ENCODE data around the gene SHKBP1.

Gene SHKBP1

DNA sequence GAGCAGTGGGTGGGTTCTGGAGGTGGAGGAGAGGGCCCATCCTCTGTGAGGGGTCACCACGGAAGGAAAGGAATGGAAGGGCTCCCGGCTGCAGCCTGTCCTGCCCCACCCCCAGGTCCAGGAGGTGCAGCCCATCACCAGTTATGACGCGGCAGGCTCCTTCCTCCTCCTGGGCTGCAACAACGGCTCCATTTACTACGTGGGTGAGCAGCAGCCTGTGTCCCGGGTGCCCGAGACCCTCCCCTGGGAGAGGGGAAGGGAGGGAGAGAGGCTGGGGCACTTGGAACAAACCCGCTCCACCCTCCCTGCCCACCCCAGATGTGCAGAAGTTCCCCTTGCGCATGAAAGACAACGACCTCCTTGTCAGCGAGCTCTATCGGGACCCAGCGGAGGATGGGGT is 6.6 kb downstream of the SHKBP1 start:
- Histone ChIP-seq H3K4me3 (ENCODE audit: low read depth, low read length) (no peak overlapping the region), H3K9me3 (ENCODE audit: control insufficient read depth, insufficient read depth, low read depth, low read length) (no peaks in the 10 kb centered on the region), H3K36me3 (ENCODE audit: control insufficient read depth in 2 of 2, insufficient read depth in 1 of 2, low read length in 2 of 2) (peaks cover 61 to 88% of the 10 kb centered on the region in 2 experiments), H3K4me1 (ENCODE audit: control insufficient read depth, insufficient read depth, low read length) (no peaks in the 10 kb centered on the region; the same call in 1 of the 2 replicates), H3K27ac (ENCODE audit: extremely low read depth, low read depth, low read length) (0 out of 2 replicates have a peak overlapping the region, but pooled peaks have one; percentile 11)
- POLR2A ChIA-PET, result interaction anchor here (1.7 kb wide), 1 partner anchor 13 kb away, joined by 7 read pairs; no protein-coding TSS in a partner anchor
- CTCF ChIA-PET, result interaction anchor here (0.9 to 1.4 kb wide), 2 partner anchors 13 to 19 kb away, joined by 4 to 7 read pairs; no protein-coding TSS in a partner anchor
- TF ChIP-seq SP7 (tag by site-specific recombination; IDR thresholded peaks at IDR 0.05) (no peak), ZNF324 (tag by site-specific recombination; IDR thresholded peaks at IDR 0.05) (no peak), ZNF311 (tag by site-specific recombination; IDR thresholded peaks at IDR 0.05; ENCODE audit: borderline replicate concordance) (no peak), PRDM1 (tag by site-specific recombination; IDR thresholded peaks at IDR 0.05) (no peak), SCRT2 (tag by site-specific recombination; IDR thresholded peaks at IDR 0.05) (no peak), KLF17 (tag by site-specific recombination; IDR thresholded peaks at IDR 0.05) (no peak), ZFP3 (tag by site-specific recombination; IDR thresholded peaks at IDR 0.05; ENCODE audit: low read depth) (no peak), ZNF654 (tag by site-specific recombination; IDR thresholded peaks at IDR 0.05; ENCODE audit: low read depth) (no peak), ZNF621 (tag by site-specific recombination; IDR thresholded peaks at IDR 0.05) (no peak), ZFHX2 (tag by site-specific recombination; conservative IDR thresholded peaks at IDR 0.05) (no peak), ZNF510 (tag by site-specific recombination; IDR thresholded peaks at IDR 0.05; ENCODE audit: insufficient replicate concordance) (no peak), ZNF121 (tag by site-specific recombination; IDR thresholded peaks at IDR 0.05) (no peak), KLF9 (tag by site-specific recombination; IDR thresholded peaks at IDR 0.05; ENCODE audit: low read depth) (no peak), ZNF704 (tag by site-specific recombination; IDR thresholded peaks at IDR 0.05) (no peak), ZNF433 (tag by site-specific recombination; IDR thresholded peaks at IDR 0.05; ENCODE audit: low read depth) (no peak), ZNF174 (tag by site-specific recombination; IDR thresholded peaks at IDR 0.05) (no peak), ZNF169 (tag by site-specific recombination; IDR thresholded peaks at IDR 0.05) (no peak)
- TF ChIP-seq, protein P1, sequence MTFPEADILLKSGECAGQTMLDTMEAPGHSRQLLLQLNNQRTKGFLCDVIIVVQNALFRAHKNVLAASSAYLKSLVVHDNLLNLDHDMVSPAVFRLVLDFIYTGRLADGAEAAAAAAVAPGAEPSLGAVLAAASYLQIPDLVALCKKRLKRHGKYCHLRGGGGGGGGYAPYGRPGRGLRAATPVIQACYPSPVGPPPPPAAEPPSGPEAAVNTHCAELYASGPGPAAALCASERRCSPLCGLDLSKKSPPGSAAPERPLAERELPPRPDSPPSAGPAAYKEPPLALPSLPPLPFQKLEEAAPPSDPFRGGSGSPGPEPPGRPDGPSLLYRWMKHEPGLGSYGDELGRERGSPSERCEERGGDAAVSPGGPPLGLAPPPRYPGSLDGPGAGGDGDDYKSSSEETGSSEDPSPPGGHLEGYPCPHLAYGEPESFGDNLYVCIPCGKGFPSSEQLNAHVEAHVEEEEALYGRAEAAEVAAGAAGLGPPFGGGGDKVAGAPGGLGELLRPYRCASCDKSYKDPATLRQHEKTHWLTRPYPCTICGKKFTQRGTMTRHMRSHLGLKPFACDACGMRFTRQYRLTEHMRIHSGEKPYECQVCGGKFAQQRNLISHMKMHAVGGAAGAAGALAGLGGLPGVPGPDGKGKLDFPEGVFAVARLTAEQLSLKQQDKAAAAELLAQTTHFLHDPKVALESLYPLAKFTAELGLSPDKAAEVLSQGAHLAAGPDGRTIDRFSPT (tag by site-specific recombination; IDR thresholded peaks at IDR 0.05), result no peak
- TF ChIP-seq, protein P2, sequence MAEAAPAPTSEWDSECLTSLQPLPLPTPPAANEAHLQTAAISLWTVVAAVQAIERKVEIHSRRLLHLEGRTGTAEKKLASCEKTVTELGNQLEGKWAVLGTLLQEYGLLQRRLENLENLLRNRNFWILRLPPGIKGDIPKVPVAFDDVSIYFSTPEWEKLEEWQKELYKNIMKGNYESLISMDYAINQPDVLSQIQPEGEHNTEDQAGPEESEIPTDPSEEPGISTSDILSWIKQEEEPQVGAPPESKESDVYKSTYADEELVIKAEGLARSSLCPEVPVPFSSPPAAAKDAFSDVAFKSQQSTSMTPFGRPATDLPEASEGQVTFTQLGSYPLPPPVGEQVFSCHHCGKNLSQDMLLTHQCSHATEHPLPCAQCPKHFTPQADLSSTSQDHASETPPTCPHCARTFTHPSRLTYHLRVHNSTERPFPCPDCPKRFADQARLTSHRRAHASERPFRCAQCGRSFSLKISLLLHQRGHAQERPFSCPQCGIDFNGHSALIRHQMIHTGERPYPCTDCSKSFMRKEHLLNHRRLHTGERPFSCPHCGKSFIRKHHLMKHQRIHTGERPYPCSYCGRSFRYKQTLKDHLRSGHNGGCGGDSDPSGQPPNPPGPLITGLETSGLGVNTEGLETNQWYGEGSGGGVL (tag by site-specific recombination; IDR thresholded peaks at IDR 0.05), result no peak
- TF ChIP-seq, protein P3, sequence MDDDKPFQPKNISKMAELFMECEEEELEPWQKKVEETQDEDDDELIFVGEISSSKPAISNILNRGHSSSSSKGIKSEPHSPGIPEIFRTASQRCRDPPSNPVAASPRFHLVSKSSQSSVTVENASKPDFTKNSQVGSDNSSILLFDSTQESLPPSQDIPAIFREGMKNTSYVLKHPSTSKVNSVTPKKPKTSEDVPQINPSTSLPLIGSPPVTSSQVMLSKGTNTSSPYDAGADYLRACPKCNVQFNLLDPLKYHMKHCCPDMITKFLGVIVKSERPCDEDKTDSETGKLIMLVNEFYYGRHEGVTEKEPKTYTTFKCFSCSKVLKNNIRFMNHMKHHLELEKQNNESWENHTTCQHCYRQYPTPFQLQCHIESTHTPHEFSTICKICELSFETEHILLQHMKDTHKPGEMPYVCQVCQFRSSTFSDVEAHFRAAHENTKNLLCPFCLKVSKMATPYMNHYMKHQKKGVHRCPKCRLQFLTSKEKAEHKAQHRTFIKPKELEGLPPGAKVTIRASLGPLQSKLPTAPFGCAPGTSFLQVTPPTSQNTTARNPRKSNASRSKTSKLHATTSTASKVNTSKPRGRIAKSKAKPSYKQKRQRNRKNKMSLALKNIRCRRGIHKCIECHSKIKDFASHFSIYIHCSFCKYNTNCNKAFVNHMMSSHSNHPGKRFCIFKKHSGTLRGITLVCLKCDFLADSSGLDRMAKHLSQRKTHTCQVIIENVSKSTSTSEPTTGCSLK (tag by site-specific recombination; IDR thresholded peaks at IDR 0.05), result no peak
